Measurements from ENCODE around the gene MRPL52.
A peak's percentile ranks its signal among the peaks of the same experiment; 100 is the strongest.

Gene MRPL52

GRCh38 chr14:22882064-22882463 lies 52.4 kb downstream of the MRPL52 start:
- DNase-seq (ENCODE audit: low read depth in 3 of 3) = no peak

- DNase-seq (ENCODE audit: low read depth in 3 of 3) = peak in 2 of 3 experiments; percentile 44 to 45
Measured at GRCh38 chr14:22882529-22883172, 53.0 kb downstream of the MRPL52 start.

GRCh38 chr14:22883173-22883976 lies 53.7 kb downstream of the MRPL52 start, which contains the start of gene REM2:
Gene REM2 (plus strand): TSS chr14:22883222. CDS start chr14:22883288, 66 bp downstream.
- no peak for DNase-seq (ENCODE audit: low read depth in 3 of 3)

GRCh38 chr14:22884076-22884737 lies 54.5 kb downstream of the MRPL52 start:
- no peak for DNase-seq (ENCODE audit: low read depth in 3 of 3)
